IMR-90 (cell line): ENCODE measurements around the gene DAB1. TPM values are rescaled to one million over a fixed set of nuclear protein-coding genes. Genes with fewer than 3 reads are reported as not detected.

Source experiments
- ATAC-seq: fragments of 200-7000 bp; cut with Tn5 transposase; 2 replicates; pipeline ENCODE4 v1.9.1; 2020; ENCODE audit warnings: low read depth, mild to moderate bottlenecking, moderate library complexity
- BruUV-seq: library from RNA; stranded (reverse); fragments of 400-500 nt; replicated peaks from 2 replicates; lab custom pipeline; 2021; lab: Mats Ljungman, UMichigan
- CTCF ChIA-PET: fragments of 300-600 bp; formaldehyde crosslinking; extraction: SDS; loops from one replicate; lab custom pipeline; 2021; ENCODE audit warnings: antibody characterized with exemption; lab: Yijun Ruan, JAX
- POLR2A ChIA-PET: fragments of 300-600 bp; sonication (Branson Sonifier 250); formaldehyde crosslinking; loops from one replicate; lab custom pipeline; 2022; ENCODE audit warnings: antibody characterized with exemption; ENCODE audit not compliant: unreplicated experiment; lab: Charles Lee
- DNase-seq: peaks from one replicate; pipeline ENCODE4 v3.0.0; 2013
- H2AFZ ChIP-seq: replicated peaks from 2 replicates; pipeline ENCODE3; 2013; ENCODE audit warnings: low read length, mild to moderate bottlenecking; ENCODE audit not compliant: poor library complexity
- H2AK5ac ChIP-seq: 2 replicates; pipeline ENCODE4 v1.6.1; 2013; ENCODE audit warnings: low read depth, low read length, inconsistent platforms
- H2AK9ac ChIP-seq: replicated peaks from 2 replicates; pipeline ENCODE3; 2013; ENCODE audit warnings: mild to moderate bottlenecking, low read depth, low read length, moderate library complexity; ENCODE audit not compliant: poor library complexity
- H2BK120ac ChIP-seq: 2 replicates; pipeline ENCODE4 v1.6.1; 2013; ENCODE audit warnings: low read depth, low read length, inconsistent platforms
- H2BK15ac ChIP-seq: 3 replicates; pipeline ENCODE4 v1.6.1; 2013; ENCODE audit warnings: low read depth, low read length, inconsistent platforms
- H2BK20ac ChIP-seq: 2 replicates; pipeline ENCODE4 v1.6.1; 2013; ENCODE audit warnings: low read depth, mild to moderate bottlenecking, inconsistent platforms, low read length, moderate library complexity
- H2BK5ac ChIP-seq: 2 replicates; pipeline ENCODE4 v1.6.1; 2013; ENCODE audit warnings: mild to moderate bottlenecking, low read depth, low read length, inconsistent platforms; ENCODE audit not compliant: poor library complexity, severe bottlenecking
- H3K14ac ChIP-seq: replicated peaks from 2 replicates; pipeline ENCODE4 v1.6.1; 2013; ENCODE audit warnings: low read depth, low read length, inconsistent platforms
- H3K18ac ChIP-seq: 2 replicates; pipeline ENCODE4 v1.6.1; 2013; ENCODE audit warnings: low read depth, low read length, control low read depth
- H3K23ac ChIP-seq: 2 replicates; pipeline ENCODE4 v1.6.1; 2013; ENCODE audit warnings: low read depth, low read length, inconsistent platforms
- H3K27ac ChIP-seq: 2 replicates; pipeline ENCODE4 v1.5.1; 2013; ENCODE audit warnings: mild to moderate bottlenecking, control low read depth, low read length; ENCODE audit not compliant: insufficient read depth
- H3K27me3 ChIP-seq: 2 replicates; pipeline ENCODE4 v1.6.1; 2013; ENCODE audit warnings: low read length; ENCODE audit not compliant: control insufficient read depth, insufficient read depth
- H3K36me3 ChIP-seq: 2 replicates; pipeline ENCODE4 v1.6.1; 2013; ENCODE audit warnings: low read length, mixed read lengths; ENCODE audit not compliant: control insufficient read depth, insufficient read depth
- H3K4ac ChIP-seq: 2 replicates; pipeline ENCODE4 v1.6.1; 2013; ENCODE audit warnings: low read depth, low read length, inconsistent platforms
- H3K4me1 ChIP-seq: 2 replicates; pipeline ENCODE4 v1.6.1; 2013; ENCODE audit warnings: low read length, mixed read lengths; ENCODE audit not compliant: control insufficient read depth, insufficient read depth
- H3K4me2 ChIP-seq: 2 replicates; pipeline ENCODE4 v1.6.1; 2013; ENCODE audit warnings: low read depth, mild to moderate bottlenecking, control low read depth, low read length, moderate library complexity
- H3K4me3 ChIP-seq: 2 replicates; pipeline ENCODE4 v1.5.1; 2013; ENCODE audit warnings: low read depth, mild to moderate bottlenecking, control low read depth, low read length, moderate library complexity; ENCODE audit not compliant: insufficient read depth
- H3K56ac ChIP-seq: 2 replicates; pipeline ENCODE4 v1.6.1; 2013; ENCODE audit warnings: low read length, inconsistent platforms; ENCODE audit not compliant: insufficient read depth; ENCODE audit errors: extremely low read depth
- H3K79me1 ChIP-seq, 2 experiments: 2 replicates each; pipeline ENCODE4 v1.6.1; 2013; ENCODE audit warnings: low read length in 2 of 2, inconsistent platforms in 1 of 2, low read depth in 1 of 2
- H3K9ac ChIP-seq: 2 replicates; pipeline ENCODE4 v1.6.1; 2013; ENCODE audit warnings: low read depth, low read length, control low read depth
- H3K9me1 ChIP-seq: 2 replicates; pipeline ENCODE4 v1.6.1; 2013; ENCODE audit warnings: low read length, inconsistent platforms; ENCODE audit not compliant: insufficient read depth
- H3K9me3 ChIP-seq: 2 replicates; pipeline ENCODE4 v1.6.1; 2013; ENCODE audit warnings: low read length; ENCODE audit not compliant: control insufficient read depth, insufficient read depth
- H4K20me1 ChIP-seq: 2 replicates; pipeline ENCODE4 v1.6.1; 2013; ENCODE audit warnings: low read length, inconsistent platforms; ENCODE audit not compliant: insufficient read depth
- H4K5ac ChIP-seq: 2 replicates; pipeline ENCODE4 v1.6.1; 2013; ENCODE audit warnings: mild to moderate bottlenecking, low read depth, low read length, control low read depth
- H4K8ac ChIP-seq, 2 experiments: 2 replicates each; pipeline ENCODE4 v1.6.1; 2013; ENCODE audit warnings: low read depth in 2 of 2, low read length in 2 of 2, control low read depth in 1 of 2, inconsistent platforms in 1 of 2
- H4K91ac ChIP-seq: 2 replicates; pipeline ENCODE4 v1.6.1; 2013; ENCODE audit warnings: low read depth, low read length, inconsistent platforms; ENCODE audit not compliant: insufficient read depth
- BHLHE40 ChIP-seq: fragments of 150-350 bp; IDR thresholded peaks from 2 replicates; pipeline ENCODE4 v1.6.1; 2016; ENCODE audit warnings: mild to moderate bottlenecking, low read depth, low read length
- CEBPB ChIP-seq: IDR thresholded peaks from 2 replicates; pipeline ENCODE4 v1.6.1; 2012; ENCODE audit warnings: low read depth, low read length, improper control_type of control experiment
- CHD1 ChIP-seq: IDR thresholded peaks from 2 replicates; pipeline ENCODE4 v1.6.1; 2012; ENCODE audit warnings: low read depth, low read length, improper control_type of control experiment
- FOS ChIP-seq: fragments of 150-350 bp; IDR thresholded peaks from 2 replicates; pipeline ENCODE4 v1.6.1; 2016; ENCODE audit warnings: low read depth, low read length
- MAFK ChIP-seq: IDR thresholded peaks from 2 replicates; pipeline ENCODE4 v1.6.1; 2012; ENCODE audit warnings: low read depth, low read length, improper control_type of control experiment
- MAZ ChIP-seq: IDR thresholded peaks from 2 replicates; pipeline ENCODE4 v1.6.1; 2012; ENCODE audit warnings: low read depth, mild to moderate bottlenecking, low read length, improper control_type of control experiment, moderate library complexity, borderline replicate concordance
- MXI1 ChIP-seq: IDR thresholded peaks from 2 replicates; pipeline ENCODE4 v1.6.1; 2012; ENCODE audit warnings: low read depth, mild to moderate bottlenecking, low read length, moderate library complexity, borderline replicate concordance
- NFE2L2 ChIP-seq: fragments of 150-350 bp; IDR thresholded peaks from 2 replicates; pipeline ENCODE4 v1.6.1; 2016; ENCODE audit warnings: low read depth, mild to moderate bottlenecking, low read length
- POLR2A ChIP-seq: IDR thresholded peaks from 2 replicates; pipeline ENCODE4 v1.6.1; 2012; ENCODE audit warnings: mild to moderate bottlenecking, low read depth, low read length
- RAD21 ChIP-seq: IDR thresholded peaks from 2 replicates; pipeline ENCODE4 v1.6.1; 2012; ENCODE audit warnings: low read length, improper control_type of control experiment
- RCOR1 ChIP-seq: IDR thresholded peaks from 2 replicates; pipeline ENCODE4 v1.6.1; 2012; ENCODE audit warnings: mild to moderate bottlenecking, low read length, improper control_type of control experiment; ENCODE audit not compliant: insufficient replicate concordance
- RFX5 ChIP-seq: IDR thresholded peaks from 2 replicates; pipeline ENCODE4 v1.8.0; 2012; ENCODE audit warnings: low read depth, mild to moderate bottlenecking, low read length, moderate library complexity
- SMC3 ChIP-seq: fragments of 150-350 bp; IDR thresholded peaks from 2 replicates; pipeline ENCODE4 v1.6.1; 2016; ENCODE audit warnings: low read depth, mild to moderate bottlenecking, antibody characterized with exemption, low read length, moderate library complexity
- WGBS, 2 experiments: methylation state at CpG; one replicate each; pipeline versions ENCODE4 v1.1.5 to v1.1.7; 2013; ENCODE audit warnings: missing lambda C conversion rate in 2 of 2; ENCODE audit not compliant: insufficient read length in 1 of 2; ENCODE audit errors: extremely low coverage in 2 of 2; 5-methylcytosine and 5-hydroxymethylcytosine counted together
- dilution Hi-C: fragments of 300-500 bp; cut with HindIII; formaldehyde crosslinking; loops from one replicate; pipeline ENCODE4 v1.14.3; 2018; ENCODE audit warnings: low sequenced_read_pairs; ENCODE audit not compliant: unreplicated experiment
- in situ Hi-C: fragments of 300-500 bp; cut with MboI; formaldehyde crosslinking; loops from 3 replicates; pipeline ENCODE4 v1.14.3; 2019; ENCODE audit warnings: low sequenced_read_pairs, inconsistent platforms, mixed read lengths
- intact Hi-C: fragments of 100-400 bp; cut with micrococcal nuclease; formaldehyde crosslinking; loops from 2 replicates; pipeline ENCODE4 v1.10.0; 2022
- polyA plus RNA-seq, 3 experiments: library from polyadenylated mRNA; depleted of rRNA; stranded (reverse); fragments of >200 nt; gene quantifications; 2 replicates each; pipeline ENCODE4 v1.2.3, GENCODE V29; 2012; ENCODE audit warnings: low replicate concordance in 1 of 3
- total RNA-seq: library from RNA; depleted of rRNA; stranded (reverse); fragments of >200 nt; gene quantifications from 2 replicates; pipeline ENCODE4 v1.2.3, GENCODE V29; 2012
- TF ChIP-seq, protein P1 (sequence below): fragments of 150-350 bp; IDR thresholded peaks from 2 replicates; pipeline ENCODE4 v1.6.1; 2017; ENCODE audit warnings: mild to moderate bottlenecking, antibody characterized with exemption, low read length, low read depth
- TF ChIP-seq, protein P2 (sequence below): fragments of 150-350 bp; IDR thresholded peaks from 2 replicates; pipeline ENCODE4 v1.6.1; 2016; ENCODE audit warnings: low read depth, mild to moderate bottlenecking, low read length, moderate library complexity, borderline replicate concordance
- TF ChIP-seq, protein P3 (sequence below): conservative IDR thresholded peaks from 2 replicates; pipeline ENCODE4 v1.5.1; 2012; ENCODE audit warnings: mild to moderate bottlenecking, low read depth, low read length, improper control_type of control experiment

Gene DAB1
- total and polyA plus RNA-seq, 2 of the 4 experiments (the other 2 are of a cell fraction): 0.18 to 0.41 TPM

DNA sequence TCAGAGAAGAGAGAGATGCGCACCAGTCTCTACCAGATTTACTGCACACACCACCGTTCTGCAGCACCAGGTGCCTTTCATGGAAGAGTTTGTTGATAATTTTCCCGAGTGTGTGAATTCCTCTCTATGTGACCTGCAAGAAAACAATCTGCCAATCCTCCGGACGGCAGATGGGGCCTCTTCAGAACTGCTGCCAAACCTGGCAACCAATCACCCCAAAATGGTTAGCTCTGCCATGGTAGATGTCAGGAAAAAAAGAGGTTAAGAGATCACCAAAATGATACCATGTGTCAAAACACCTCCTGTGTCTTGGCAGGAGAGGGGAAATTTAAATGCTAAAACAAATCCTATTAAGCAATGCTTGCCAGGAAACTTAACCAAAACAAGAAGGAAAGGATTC is 96.5 kb downstream of the DAB1 start:
- H4K8ac ChIP-seq: no peak overlapping the region
- no peak overlapping the region for H3K9ac ChIP-seq
- no peak overlapping the region for H3K18ac ChIP-seq
- in situ Hi-C loops: no loop called here
- no TSS peak for BruUV-seq
- no peaks in the 10 kb centered on the region for H3K9me1 ChIP-seq
- H4K20me1 ChIP-seq: no peaks in the 10 kb centered on the region
- no peak overlapping the region for H4K5ac ChIP-seq
- ATAC-seq (no peak), DNase-seq (no peak)
- TF ChIP-seq MXI1 (no peak), FOS (no peak), CEBPB (no peak), BHLHE40 (no peak), POLR2A (no peak), RAD21 (no peak), MAZ (no peak), SMC3 (no peak), RFX5 (no peak), NFE2L2 (no peak), MAFK (no peak), RCOR1 (no peak), CHD1 (no peak)
- TF ChIP-seq, protein P1, sequence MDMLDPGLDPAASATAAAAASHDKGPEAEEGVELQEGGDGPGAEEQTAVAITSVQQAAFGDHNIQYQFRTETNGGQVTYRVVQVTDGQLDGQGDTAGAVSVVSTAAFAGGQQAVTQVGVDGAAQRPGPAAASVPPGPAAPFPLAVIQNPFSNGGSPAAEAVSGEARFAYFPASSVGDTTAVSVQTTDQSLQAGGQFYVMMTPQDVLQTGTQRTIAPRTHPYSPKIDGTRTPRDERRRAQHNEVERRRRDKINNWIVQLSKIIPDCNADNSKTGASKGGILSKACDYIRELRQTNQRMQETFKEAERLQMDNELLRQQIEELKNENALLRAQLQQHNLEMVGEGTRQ: no peak
- TF ChIP-seq, protein P2, sequence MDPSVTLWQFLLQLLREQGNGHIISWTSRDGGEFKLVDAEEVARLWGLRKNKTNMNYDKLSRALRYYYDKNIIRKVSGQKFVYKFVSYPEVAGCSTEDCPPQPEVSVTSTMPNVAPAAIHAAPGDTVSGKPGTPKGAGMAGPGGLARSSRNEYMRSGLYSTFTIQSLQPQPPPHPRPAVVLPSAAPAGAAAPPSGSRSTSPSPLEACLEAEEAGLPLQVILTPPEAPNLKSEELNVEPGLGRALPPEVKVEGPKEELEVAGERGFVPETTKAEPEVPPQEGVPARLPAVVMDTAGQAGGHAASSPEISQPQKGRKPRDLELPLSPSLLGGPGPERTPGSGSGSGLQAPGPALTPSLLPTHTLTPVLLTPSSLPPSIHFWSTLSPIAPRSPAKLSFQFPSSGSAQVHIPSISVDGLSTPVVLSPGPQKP: no peak
- TF ChIP-seq, protein P3, sequence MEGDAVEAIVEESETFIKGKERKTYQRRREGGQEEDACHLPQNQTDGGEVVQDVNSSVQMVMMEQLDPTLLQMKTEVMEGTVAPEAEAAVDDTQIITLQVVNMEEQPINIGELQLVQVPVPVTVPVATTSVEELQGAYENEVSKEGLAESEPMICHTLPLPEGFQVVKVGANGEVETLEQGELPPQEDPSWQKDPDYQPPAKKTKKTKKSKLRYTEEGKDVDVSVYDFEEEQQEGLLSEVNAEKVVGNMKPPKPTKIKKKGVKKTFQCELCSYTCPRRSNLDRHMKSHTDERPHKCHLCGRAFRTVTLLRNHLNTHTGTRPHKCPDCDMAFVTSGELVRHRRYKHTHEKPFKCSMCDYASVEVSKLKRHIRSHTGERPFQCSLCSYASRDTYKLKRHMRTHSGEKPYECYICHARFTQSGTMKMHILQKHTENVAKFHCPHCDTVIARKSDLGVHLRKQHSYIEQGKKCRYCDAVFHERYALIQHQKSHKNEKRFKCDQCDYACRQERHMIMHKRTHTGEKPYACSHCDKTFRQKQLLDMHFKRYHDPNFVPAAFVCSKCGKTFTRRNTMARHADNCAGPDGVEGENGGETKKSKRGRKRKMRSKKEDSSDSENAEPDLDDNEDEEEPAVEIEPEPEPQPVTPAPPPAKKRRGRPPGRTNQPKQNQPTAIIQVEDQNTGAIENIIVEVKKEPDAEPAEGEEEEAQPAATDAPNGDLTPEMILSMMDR: no peak
- dilution Hi-C loops: no loop called here
- H2AK5ac ChIP-seq: no peak overlapping the region
- WGBS, 2 experiments: no CpG with 5 or more reads among the region's 5 CpGs
- H3K27me3 ChIP-seq: no peaks in the 10 kb centered on the region; the same call in 1 of the 2 replicates
- H2BK120ac ChIP-seq: no peak overlapping the region
- no peak overlapping the region for H3K4me2 ChIP-seq
- no peak overlapping the region for H2BK5ac ChIP-seq
- no peak overlapping the region for H4K91ac ChIP-seq
- no peak overlapping the region for H2AK9ac ChIP-seq
- no peak overlapping the region for H3K4ac ChIP-seq
- no peak overlapping the region for H2AFZ ChIP-seq
- no peak overlapping the region for H2BK15ac ChIP-seq
- H3K79me1 ChIP-seq: no peaks in the 10 kb centered on the region
- CTCF ChIA-PET: no interaction called here
- no peak overlapping the region for H3K23ac ChIP-seq
- POLR2A ChIA-PET: no interaction called here
- no peaks in the 10 kb centered on the region for H3K9me3 ChIP-seq
- H2BK20ac ChIP-seq: no peak overlapping the region
- intact Hi-C loops: no loop called here
- H3K27ac ChIP-seq: no peak overlapping the region
- H3K36me3 ChIP-seq: no peaks in the 10 kb centered on the region
- no peak overlapping the region for H3K4me3 ChIP-seq
- H3K14ac ChIP-seq: no peak overlapping the region
- H3K4me1 ChIP-seq: no peaks in the 10 kb centered on the region
- no peak overlapping the region for H3K56ac ChIP-seq
